OCI-LY7 (cell line): ENCODE data around the gene NID2. TPM values are rescaled to one million over a fixed set of nuclear protein-coding genes. Genes with fewer than 3 reads are reported as not detected.

Source experiments
- BruUV-seq: library from RNA; stranded (reverse); fragments of 400-500 nt; replicated peaks from 2 replicates; lab custom pipeline; 2021; lab: Mats Ljungman, UMichigan
- CTCF ChIA-PET: fragments of 300-600 bp; sonication (Branson Sonifier 250); formaldehyde crosslinking; loops from one replicate; lab custom pipeline; 2022; ENCODE audit warnings: antibody characterized with exemption; ENCODE audit not compliant: unreplicated experiment; lab: Charles Lee
- POLR2A ChIA-PET: fragments of 300-600 bp; sonication (Branson Sonifier 250); formaldehyde crosslinking; loops from one replicate; lab custom pipeline; 2022; ENCODE audit warnings: antibody characterized with exemption; lab: Charles Lee
- DNase-seq: peaks from one replicate; pipeline ENCODE4 v3.0.0-alpha.2; 2015; ENCODE audit warnings: low spot score
- H2AFZ ChIP-seq: fragments of 200-600 bp; sonication (generic), shearing (Covaris generic); 2 replicates; pipeline ENCODE4 v1.6.1; 2014; ENCODE audit warnings: mild to moderate bottlenecking, antibody characterized with exemption, low read length, moderate library complexity
- H3K27ac ChIP-seq: fragments of 200-600 bp; sonication (generic); 2 replicates; pipeline ENCODE4 v1.5.1; 2014; ENCODE audit warnings: mixed run types, low read depth, mild to moderate bottlenecking, moderate library complexity, low read length, inconsistent platforms; ENCODE audit not compliant: poor library complexity, severe bottlenecking
- H3K36me3 ChIP-seq: fragments of 200-600 bp; sonication (generic); 2 replicates; pipeline ENCODE4 v1.6.1; 2014; ENCODE audit warnings: mild to moderate bottlenecking, antibody characterized with exemption, low read length, moderate library complexity, mixed read lengths; ENCODE audit not compliant: insufficient read depth
- H3K4me1 ChIP-seq: fragments of 200-600 bp; sonication (generic); 2 replicates; pipeline ENCODE4 v1.5.1; 2014; ENCODE audit warnings: mild to moderate bottlenecking, low read length; ENCODE audit not compliant: insufficient read depth, poor library complexity, severe bottlenecking
- H3K4me2 ChIP-seq: fragments of 200-600 bp; sonication (generic); 2 replicates; pipeline ENCODE4 v1.6.1; 2014; ENCODE audit warnings: mild to moderate bottlenecking, low read length
- H3K4me3 ChIP-seq: fragments of 200-600 bp; sonication (generic); 2 replicates; pipeline ENCODE4 v1.5.1; 2014; ENCODE audit warnings: mild to moderate bottlenecking, low read depth, low read length; ENCODE audit not compliant: poor library complexity, severe bottlenecking
- H3K79me2 ChIP-seq: fragments of 200-600 bp; sonication (generic); 2 replicates; pipeline ENCODE4 v1.6.1; 2016; ENCODE audit warnings: low read depth, mild to moderate bottlenecking, low read length, moderate library complexity, mixed read lengths; ENCODE audit not compliant: insufficient read depth
- H3K9me2 ChIP-seq: fragments of 200-600 bp; sonication (generic); 2 replicates; pipeline ENCODE4 v1.6.1; 2016; ENCODE audit warnings: mild to moderate bottlenecking, low read length, mixed read lengths; ENCODE audit not compliant: insufficient read depth
- H3K9me3 ChIP-seq: fragments of 200-600 bp; sonication (generic); 2 replicates; pipeline ENCODE4 v1.6.1; 2014; ENCODE audit warnings: mild to moderate bottlenecking, mixed run types, low read length, mixed read lengths
- H4K20me1 ChIP-seq: fragments of 200-600 bp; sonication (generic); 2 replicates; pipeline ENCODE4 v1.6.1; 2014; ENCODE audit warnings: mild to moderate bottlenecking, antibody characterized with exemption, low read length, moderate library complexity, mixed read lengths; ENCODE audit not compliant: insufficient read depth
- EZH2phosphoT487 ChIP-seq: fragments of 200-600 bp; sonication (generic); IDR thresholded peaks from 2 replicates; pipeline ENCODE4 v1.6.1; 2018; ENCODE audit warnings: low read depth, borderline replicate concordance, mild to moderate bottlenecking, mixed run types, antibody characterized with exemption, low read length, moderate library complexity, mixed read lengths
- intact Hi-C: fragments of 100-400 bp; cut with micrococcal nuclease; formaldehyde crosslinking; loops from one replicate; pipeline ENCODE4 v1.10.0; 2022; ENCODE audit not compliant: unreplicated experiment
- total RNA-seq, 2 experiments: library from RNA; depleted of rRNA in 1 of 2; stranded (reverse); fragments of >200 nt in 1 of 2; shearing (Covaris generic) in 1 of 2; gene quantifications; 2 replicates each; pipeline ENCODE4 v1.2.3, GENCODE V29; 2014 to 2022
- TF ChIP-seq, protein P1 (sequence below): fragments of 200-600 bp; sonication (generic); conservative IDR thresholded peaks from 2 replicates; pipeline ENCODE4 v1.5.1; 2014; ENCODE audit warnings: mild to moderate bottlenecking, antibody characterized with exemption, low read length, moderate library complexity, mixed read lengths

The NID2 gene
- total RNA-seq, 2 experiments from 2014 or later = not detected

DNA sequence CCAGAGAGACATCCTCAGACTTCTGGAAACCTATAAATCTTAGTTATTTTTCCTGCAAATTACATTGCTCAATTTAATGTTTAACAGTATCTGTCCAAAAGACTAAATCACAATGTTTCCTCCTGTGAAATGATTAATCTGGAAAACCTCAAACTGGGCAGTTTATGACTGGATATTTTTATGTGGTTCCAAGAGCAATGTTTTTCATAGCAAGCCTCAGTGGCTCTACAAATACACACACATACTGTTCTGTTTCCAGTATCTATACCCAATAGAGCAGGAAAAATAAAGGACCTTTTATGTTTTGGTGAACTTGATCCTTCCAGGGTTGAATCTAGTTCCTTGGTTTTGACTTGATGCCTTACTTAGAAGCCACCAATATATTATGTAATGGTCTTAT, 9.2 kb downstream of the NID2 start:
- TF ChIP-seq EZH2phosphoT487 = no peak
- TF ChIP-seq, protein P1, sequence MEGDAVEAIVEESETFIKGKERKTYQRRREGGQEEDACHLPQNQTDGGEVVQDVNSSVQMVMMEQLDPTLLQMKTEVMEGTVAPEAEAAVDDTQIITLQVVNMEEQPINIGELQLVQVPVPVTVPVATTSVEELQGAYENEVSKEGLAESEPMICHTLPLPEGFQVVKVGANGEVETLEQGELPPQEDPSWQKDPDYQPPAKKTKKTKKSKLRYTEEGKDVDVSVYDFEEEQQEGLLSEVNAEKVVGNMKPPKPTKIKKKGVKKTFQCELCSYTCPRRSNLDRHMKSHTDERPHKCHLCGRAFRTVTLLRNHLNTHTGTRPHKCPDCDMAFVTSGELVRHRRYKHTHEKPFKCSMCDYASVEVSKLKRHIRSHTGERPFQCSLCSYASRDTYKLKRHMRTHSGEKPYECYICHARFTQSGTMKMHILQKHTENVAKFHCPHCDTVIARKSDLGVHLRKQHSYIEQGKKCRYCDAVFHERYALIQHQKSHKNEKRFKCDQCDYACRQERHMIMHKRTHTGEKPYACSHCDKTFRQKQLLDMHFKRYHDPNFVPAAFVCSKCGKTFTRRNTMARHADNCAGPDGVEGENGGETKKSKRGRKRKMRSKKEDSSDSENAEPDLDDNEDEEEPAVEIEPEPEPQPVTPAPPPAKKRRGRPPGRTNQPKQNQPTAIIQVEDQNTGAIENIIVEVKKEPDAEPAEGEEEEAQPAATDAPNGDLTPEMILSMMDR = no peak
- POLR2A ChIA-PET = interaction anchor here (0.7 kb wide), 1 partner anchor 44 kb away, joined by 8 read pairs; no protein-coding TSS in a partner anchor
- Histone ChIP-seq H3K4me3 (no peak overlapping the region), H3K9me3 (no peaks in the 10 kb centered on the region), H3K79me2 (no peaks in the 10 kb centered on the region), H3K36me3 (no peaks in the 10 kb centered on the region), H2AFZ (no peak overlapping the region), H3K9me2 (no peaks in the 10 kb centered on the region), H3K4me1 (no peaks in the 10 kb centered on the region), H3K27ac (no peak overlapping the region), H4K20me1 (no peaks in the 10 kb centered on the region), H3K4me2 (no peak overlapping the region)
- intact Hi-C loops = no loop called here
- CTCF ChIA-PET = no interaction called here
- BruUV-seq = no TSS peak
- no peak for DNase-seq

DNA sequence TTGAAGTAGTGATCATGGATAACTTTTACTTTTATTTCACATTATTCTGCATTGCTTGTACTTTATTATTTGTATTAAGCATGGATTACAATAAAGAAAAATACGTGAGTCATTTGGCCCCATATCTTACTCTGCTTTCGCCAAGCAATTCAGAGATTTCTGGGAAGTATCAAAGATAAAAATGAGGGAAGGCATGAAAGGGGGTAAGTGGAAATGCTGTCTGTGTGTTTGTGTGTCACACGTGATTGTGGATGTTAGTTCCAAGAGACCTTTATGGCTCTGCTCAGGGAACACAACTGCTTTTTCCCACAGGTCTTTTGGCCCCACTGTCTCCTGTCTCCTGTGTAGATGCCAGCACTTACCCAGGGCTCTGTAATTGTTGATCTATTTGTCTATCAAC, 10.5 kb downstream of the NID2 start:
- Histone ChIP-seq H3K4me3 (no peak overlapping the region), H3K27ac (no peak overlapping the region), H3K4me2 (no peak overlapping the region), H3K36me3 (no peaks in the 10 kb centered on the region), H4K20me1 (no peaks in the 10 kb centered on the region), H3K4me1 (no peaks in the 10 kb centered on the region), H3K79me2 (no peaks in the 10 kb centered on the region), H2AFZ (no peak overlapping the region), H3K9me3 (no peaks in the 10 kb centered on the region), H3K9me2 (no peaks in the 10 kb centered on the region)
- no TSS peak for BruUV-seq
- ChIA-PET POLR2A (interaction anchor here (0.6 to 1.5 kb wide), 3 partner anchors 31 to 779 kb away, joined by 3 to 7 read pairs (median 3); no protein-coding TSS in a partner anchor), CTCF (no interaction called here)
- TF ChIP-seq EZH2phosphoT487 = no peak
- TF ChIP-seq, protein P1 = no peak
- intact Hi-C loops = no loop called here
- DNase-seq = no peak

DNA sequence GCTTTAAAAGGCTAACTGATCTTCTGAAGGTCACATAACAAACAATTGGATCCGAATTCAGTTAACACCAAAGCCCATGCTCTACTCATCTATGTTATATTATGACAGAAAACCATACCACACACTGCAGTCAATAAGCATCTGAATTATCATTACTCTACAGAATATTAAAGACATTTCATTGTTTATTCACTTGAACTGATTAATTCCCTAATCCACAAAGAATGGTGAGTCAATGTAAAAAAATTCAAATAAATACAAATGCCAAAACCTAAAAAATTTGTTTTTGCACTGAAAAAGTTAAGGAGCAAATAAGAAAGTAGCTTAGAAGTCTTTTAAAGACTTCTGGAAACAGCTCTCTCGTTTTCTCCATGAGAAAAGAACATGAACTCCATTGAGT, 13.7 kb downstream of the NID2 start:
- ChIA-PET CTCF (no interaction called here), POLR2A (no interaction called here)
- Histone ChIP-seq H3K36me3 (no peaks in the 10 kb centered on the region), H2AFZ (no peak overlapping the region), H3K27ac (no peak overlapping the region), H3K79me2 (no peaks in the 10 kb centered on the region), H3K4me2 (no peak overlapping the region), H3K9me2 (no peaks in the 10 kb centered on the region), H3K4me1 (no peaks in the 10 kb centered on the region), H4K20me1 (no peaks in the 10 kb centered on the region), H3K4me3 (no peak overlapping the region), H3K9me3 (no peaks in the 10 kb centered on the region)
- BruUV-seq = no TSS peak
- no peak for DNase-seq
- TF ChIP-seq EZH2phosphoT487 = no peak
- TF ChIP-seq, protein P1 = no peak
- intact Hi-C loops = no loop called here
